CD4-positive, alpha-beta T cell treated with Interleukin-6 for 4 hours (primary cell): ENCODE measurements around the gene RDX.
"Not testable (repeated sequence)": the region's sequence is repeated elsewhere in the genome, so short reads cannot be mapped to it uniquely, and the experiment has no call there.

Experiments used
- DNase-seq: peaks from one replicate; pipeline ENCODE4 v3.0.0-alpha.2; 2020; ENCODE audit warnings: mixed read lengths

Gene RDX

GRCh38 chr11:110269996-110270395 is 26.4 kb downstream of the RDX start:
- DNase-seq = no peak

- no peak for DNase-seq
These were observed 28.0 kb downstream of the RDX start for GRCh38 chr11:110268441-110268840.

DNA sequence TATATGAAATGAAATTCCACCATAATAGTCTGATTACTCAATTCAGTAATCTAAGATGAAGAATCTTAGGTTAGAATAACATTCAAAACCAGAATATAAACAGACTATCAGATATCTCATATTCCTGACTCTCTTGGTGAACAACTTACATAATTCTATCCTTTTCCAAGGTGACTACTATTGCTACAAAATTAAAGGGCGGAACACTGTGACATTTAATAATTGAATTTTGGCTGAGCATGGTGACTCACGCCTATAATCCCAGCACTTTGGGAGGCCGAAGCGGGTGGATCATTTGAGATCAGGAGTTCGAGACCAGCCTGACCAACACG is 34.4 kb downstream of the RDX start:
- DNase-seq = no peak

GRCh38 chr11:110261195-110262071 is 35.0 kb downstream of the RDX start:
- DNase-seq = no peak

DNA sequence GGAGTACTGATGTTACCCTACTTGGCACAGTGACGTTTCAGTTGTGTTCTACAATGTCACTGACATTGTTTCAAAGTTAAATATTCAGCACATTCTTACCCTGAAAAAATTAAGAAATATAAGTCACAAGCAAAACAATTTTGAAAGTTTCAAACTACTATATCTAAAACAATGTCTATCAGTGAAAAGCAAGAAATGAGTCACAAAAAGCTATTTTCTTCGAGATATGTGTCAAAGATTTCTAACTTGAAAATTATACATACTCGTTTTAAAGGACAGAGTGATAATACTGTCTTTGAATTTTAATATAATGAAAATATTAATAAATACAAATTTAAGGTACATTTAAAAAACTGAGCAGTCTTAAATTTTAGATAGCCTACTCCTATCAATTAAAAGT is 42.9 kb downstream of the RDX start:
- no peak for DNase-seq

DNA sequence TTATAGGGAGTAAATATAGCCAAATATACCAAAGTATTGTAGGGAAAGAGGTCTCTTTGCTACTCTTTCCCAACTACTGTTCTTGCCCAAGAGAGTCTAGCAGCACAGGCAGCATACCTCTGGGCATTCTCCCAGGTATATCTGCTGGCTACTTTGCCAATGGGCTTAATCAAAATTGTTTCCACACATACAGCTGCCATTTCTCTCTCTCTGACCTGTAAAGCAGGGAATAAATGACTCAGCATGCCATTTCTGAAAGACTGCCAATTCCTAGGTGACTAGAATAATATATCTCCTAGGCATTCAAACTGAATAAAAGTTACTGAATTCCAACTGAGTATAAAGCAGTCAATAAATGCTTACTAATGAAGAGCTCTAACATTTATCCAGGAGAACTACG is 44.6 kb downstream of the RDX start:
- DNase-seq = no peak

DNA sequence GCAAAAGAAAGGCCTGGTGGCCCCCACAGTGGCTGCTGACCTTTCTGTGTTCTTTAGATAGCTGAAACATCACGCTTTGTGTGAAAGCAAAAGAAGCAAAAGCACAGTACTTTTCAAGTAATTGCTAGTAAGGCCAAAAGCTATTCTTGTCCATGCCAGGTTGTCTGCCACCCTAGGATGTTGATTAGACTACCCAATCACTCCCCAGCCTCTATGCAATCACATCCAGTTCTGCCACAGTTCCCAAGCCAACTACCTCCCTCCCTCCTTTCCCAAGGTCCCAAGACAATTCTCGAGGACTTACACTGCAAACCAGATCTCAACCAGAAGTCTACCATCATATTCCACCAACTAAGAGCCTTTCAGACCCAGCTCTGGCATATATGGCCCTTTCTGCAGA is 46.2 kb downstream of the RDX start:
- DNase-seq = no peak

- no peak for DNase-seq
These were observed 46.6 kb downstream of the RDX start for GRCh38 chr11:110249766-110250165.

DNA sequence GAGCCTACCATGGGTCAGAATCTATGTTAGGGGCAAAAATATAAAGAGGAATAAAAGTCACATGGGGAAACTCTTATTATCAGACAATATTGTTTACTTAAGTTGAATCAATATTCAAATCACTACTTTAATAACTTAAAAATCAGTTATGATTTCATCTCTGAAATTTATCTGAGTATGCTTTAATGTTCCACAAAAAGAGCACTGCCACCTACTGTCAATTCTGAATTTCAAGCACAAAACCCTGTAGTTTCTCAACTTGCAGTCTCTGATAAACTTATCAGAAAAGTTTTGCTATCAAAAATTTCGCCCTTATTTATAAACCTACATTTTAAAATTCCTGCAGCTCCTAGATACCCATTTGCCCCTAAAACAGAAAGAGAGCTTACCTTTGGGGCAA is 47.3 kb downstream of the RDX start:
- DNase-seq = no peak

DNA sequence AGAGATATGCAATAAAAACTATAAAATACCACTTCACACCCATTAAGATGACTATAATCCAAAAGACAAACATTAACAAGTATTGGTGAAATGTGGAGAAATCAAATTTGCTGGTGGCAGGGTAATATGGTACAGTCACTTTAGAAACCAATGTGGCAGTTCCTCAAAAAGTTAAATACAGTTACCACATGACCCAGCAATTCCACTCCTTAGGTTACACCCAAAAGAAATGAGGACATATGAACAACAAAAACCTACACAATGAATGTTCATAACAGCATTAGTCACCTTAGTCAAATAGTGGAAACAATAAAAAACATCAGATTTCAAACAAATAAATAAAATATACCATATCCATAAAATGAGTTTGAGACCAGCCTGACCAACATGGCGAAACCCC is 52.6 kb downstream of the RDX start:
- DNase-seq = no peak

DNA sequence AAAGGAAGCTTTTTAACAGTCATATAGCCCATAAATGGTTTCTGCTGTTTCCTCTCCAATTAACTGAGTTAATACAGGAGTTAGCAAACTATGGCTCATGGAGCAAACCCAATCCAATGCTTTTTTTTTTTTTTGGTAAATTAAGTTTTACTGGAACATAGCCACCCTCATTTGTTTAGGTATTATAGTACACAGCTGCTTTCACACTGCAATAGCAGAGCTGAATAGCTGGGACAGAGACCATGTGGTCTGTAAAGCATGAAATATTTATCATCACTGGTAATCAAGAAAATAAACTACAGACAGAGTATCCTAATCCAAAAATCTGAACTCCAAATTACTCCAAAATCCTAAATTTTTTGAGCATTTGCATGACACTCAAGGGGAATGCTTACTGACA is 53.7 kb downstream of the RDX start:
- DNase-seq = no peak

GRCh38 chr11:110242188-110242587 is 54.2 kb downstream of the RDX start:
- DNase-seq = no peak

DNA sequence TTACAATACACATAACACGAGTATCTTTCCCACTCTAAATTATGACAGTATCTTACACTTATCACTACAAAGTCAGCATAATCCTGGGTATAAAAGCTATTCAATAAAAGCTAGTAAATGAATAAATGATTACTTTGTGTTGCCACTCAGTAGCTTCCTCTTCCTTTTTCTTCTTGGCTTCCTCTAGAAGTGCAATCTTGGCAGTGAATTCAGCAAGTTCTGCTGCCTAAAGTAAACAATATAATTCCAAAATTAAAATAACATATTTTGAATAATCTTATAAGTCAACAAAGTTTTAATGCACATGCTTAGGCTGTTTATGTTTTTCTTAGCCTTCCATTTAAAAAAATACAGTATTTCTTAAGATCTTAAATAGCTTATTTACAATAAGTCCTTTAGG is 60.4 kb downstream of the RDX start:
- DNase-seq = no peak

DNA sequence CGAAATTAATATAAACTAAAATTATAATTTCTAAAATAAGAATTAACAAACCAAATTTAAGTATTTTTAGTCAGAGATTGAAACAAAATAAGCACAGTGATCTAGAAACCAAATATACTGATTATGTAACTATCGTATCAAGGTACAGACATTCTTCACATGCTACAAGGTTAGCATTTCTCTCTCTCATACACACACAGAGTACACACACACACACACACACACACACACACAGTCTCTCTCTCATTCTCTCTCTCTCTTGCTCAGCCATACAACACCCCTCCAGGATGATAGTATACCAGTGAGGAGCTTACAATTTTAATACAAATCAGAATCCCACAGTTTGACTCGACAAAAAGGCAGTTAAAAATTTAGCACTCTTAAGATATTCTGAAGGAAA is 66.0 kb downstream of the RDX start:
- DNase-seq = no peak

DNA sequence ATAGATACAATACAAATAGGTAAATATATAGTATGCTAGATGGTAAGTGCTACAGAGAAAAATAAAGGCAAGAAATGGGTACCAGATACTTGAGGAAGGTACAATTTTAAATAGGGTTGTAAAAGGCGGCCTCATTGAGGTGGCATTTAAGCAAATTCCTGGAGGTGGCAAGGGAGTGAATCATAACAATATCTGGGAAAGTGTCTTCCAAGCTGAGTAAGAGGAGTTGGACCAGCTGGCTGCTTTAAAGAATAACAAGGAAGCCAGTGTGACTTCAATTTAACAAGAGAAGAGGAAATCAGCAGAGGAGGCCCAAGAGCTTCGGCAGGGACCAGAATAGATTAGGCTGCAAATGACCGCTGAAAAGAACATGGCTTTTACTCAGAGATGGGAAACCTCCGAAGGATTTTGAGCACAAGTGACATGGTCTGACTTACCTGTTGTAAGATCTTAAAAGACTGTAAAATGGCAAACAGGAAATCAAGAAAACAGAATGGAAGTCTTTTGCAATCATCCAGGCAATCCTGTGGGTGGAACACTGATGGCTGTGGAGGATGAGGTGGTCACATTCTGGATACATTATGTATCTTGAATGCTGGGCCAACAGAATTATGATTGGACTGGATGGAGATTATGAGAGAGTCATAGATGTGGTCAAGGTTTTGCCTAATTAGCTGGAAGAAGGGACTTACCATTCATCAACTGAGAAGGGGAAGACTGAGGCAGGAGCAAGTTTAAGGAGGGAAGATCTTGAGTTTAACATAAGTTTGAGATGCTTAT is 77.2 kb downstream of the RDX start:
- no peak for DNase-seq

DNA sequence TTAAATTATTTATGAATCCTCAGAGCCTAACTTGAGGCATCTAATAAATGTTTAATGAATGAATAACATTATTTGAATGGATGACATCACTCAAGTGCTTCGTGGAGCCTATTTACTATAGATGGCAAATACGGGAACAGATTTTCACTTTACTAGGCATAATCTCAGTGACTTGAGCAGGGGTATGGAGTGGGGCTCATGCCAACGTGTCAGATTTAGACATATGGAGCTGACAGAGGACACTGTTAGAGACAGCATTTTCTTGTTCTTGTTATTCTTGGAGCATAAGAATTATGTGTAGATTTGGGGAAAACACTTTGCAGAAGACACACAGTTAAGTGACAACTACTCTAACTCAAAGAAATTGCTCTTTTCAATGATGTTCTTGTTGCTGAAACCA is 78.5 kb downstream of the RDX start:
- DNase-seq = no peak

GRCh38 chr11:110217223-110217877 is 79.1 kb downstream of the RDX start:
- no peak for DNase-seq

GRCh38 chr11:110209313-110209694 is 87.1 kb downstream of the RDX start:
- not testable (repeated sequence) for DNase-seq

DNA sequence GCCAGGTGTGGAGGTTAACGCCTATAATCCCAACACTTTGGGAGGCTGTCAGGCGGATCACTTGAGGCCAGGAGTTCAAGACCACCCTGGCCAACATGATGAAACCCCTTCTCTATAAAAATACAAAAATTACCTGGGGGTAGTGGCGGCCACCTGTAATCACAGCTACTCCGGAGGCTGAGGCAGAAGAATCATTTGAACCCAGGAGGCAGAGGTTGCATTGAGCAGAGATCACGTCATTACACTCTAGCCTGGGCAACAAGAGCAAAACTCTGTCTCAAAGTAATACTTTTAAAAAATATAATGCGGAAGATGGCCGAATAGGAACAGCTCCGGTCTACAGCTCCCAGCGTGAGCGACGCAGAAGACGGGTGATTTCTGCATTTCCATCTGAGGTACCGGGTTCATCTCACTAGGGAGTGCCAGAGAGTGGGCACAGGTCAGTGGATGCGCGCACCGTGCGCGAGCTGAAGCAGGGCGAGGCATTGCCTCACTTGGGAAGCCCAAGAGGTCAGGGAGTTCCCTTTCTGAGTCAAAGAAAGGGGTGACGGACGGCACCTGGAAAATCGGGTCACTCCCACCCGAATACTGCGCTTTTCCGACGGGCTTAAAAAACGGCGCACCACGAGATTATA is 87.6 kb downstream of the RDX start:
- DNase-seq = not testable (repeated sequence)

GRCh38 chr11:110207123-110207522 is 89.3 kb downstream of the RDX start:
- no peak for DNase-seq

- DNase-seq = no peak
These were observed 95.6 kb downstream of the RDX start for GRCh38 chr11:110200836-110201235.

GRCh38 chr11:110200241-110200640 is 96.2 kb downstream of the RDX start:
- DNase-seq = no peak

DNA sequence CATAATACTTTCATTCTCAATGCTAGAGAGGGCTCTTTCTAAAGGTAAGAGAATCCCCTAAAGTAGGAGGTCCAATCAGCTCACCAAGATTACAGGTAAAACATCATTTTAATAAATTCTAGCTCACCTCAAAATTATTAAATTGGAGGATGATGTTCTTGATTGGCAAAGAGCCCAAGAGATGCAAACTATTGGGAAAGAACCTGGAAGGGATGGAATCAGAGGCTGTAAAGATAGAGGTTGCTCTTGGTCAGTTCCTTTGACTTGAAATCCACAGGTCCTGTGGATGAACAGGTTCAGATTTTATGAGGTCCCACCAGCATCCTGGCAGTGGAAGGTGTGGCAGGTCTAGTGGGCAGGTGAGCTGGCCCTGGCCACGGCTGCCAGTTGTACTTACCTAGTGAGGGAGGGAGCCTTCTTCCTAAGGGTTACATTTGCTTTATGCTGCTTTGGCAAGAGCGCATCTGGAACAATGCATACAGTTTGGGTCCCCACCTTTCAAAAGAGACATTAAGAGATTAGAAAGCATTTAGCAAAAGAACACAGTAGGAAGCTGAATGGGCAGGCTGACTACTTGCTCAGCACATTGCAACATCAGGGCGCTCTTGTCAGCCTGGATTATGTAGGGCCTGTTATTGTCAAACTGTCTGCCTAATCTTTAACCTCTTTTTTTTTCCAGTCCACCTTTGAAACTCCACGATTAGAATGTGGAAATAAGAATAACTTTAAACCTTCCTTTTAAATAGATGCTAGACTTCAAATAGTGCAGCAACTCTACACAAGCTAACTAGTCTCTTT is 97.0 kb downstream of the RDX start:
- DNase-seq = no peak
